HepG2 (cell line): ENCODE results near the gene HMBS. TPM values are rescaled to one million over a fixed set of nuclear protein-coding genes. Genes with fewer than 3 reads are reported as not detected.
A peak's percentile ranks its signal among the peaks of the same experiment; 100 is the strongest.

Experiments
- AKAP8 ChIP-seq: sonication (generic); formaldehyde crosslinking; IDR thresholded peaks from 2 replicates; pipeline ENCODE4 v1.5.1; 2020; ENCODE audit warnings: mild to moderate bottlenecking, missing genetic modification reagents
- ATF7 ChIP-seq, 2 experiments: fragments of 450-650 bp in 1 of 2; sonication (generic) in 1 of 2; formaldehyde crosslinking in 1 of 2; IDR thresholded peaks; 2 replicates each; pipeline versions ENCODE4 v1.4.0 to v1.6.1; 2016 to 2020; ENCODE audit warnings: antibody characterized with exemption in 1 of 2, mild to moderate bottlenecking in 1 of 2, missing genetic modification reagents in 1 of 2
- CCAR2 ChIP-seq: fragments of 200-400 bp; formaldehyde crosslinking; optimal IDR thresholded peaks from 2 replicates; pipeline ENCODE3; 2018; ENCODE audit warnings: low read depth, mild to moderate bottlenecking, low read length, moderate library complexity
- DR1 ChIP-seq: sonication (generic); formaldehyde crosslinking; IDR thresholded peaks from 2 replicates; pipeline ENCODE4 v1.8.0; 2021; ENCODE audit warnings: mild to moderate bottlenecking, missing genetic modification reagents, inconsistent platforms
- FOXA3 ChIP-seq: IDR thresholded peaks from 2 replicates; pipeline ENCODE4 v1.6.1; 2016; ENCODE audit warnings: missing genetic modification reagents, missing compliant biosample characterization
- FOXJ3 ChIP-seq: sonication (generic); formaldehyde crosslinking; IDR thresholded peaks from 2 replicates; pipeline ENCODE4 v1.4.0; 2020; ENCODE audit warnings: missing genetic modification reagents, mild to moderate bottlenecking, borderline replicate concordance
- HNRNPLL ChIP-seq: fragments of 200-400 bp; formaldehyde crosslinking; IDR thresholded peaks from 2 replicates; pipeline ENCODE4 v1.6.1; 2017; ENCODE audit warnings: mild to moderate bottlenecking, low read depth, low read length; ENCODE audit not compliant: poor library complexity, severe bottlenecking
- IKZF4 ChIP-seq: sonication (generic); formaldehyde crosslinking; IDR thresholded peaks from 2 replicates; pipeline ENCODE4 v1.5.1; 2020; ENCODE audit warnings: borderline replicate concordance, mild to moderate bottlenecking, low read depth, missing genetic modification reagents; ENCODE audit errors: not compliant biosample characterization
- JUNB ChIP-seq: sonication (generic); formaldehyde crosslinking; IDR thresholded peaks from 2 replicates; pipeline ENCODE4 v1.8.0; 2022; ENCODE audit warnings: missing genetic modification reagents, mild to moderate bottlenecking, borderline replicate concordance
- KMT2A ChIP-seq: sonication (generic); formaldehyde crosslinking; IDR thresholded peaks from 2 replicates; pipeline ENCODE4 v1.4.0; 2020; ENCODE audit warnings: missing genetic modification reagents
- MAFK ChIP-seq, 2 experiments: IDR thresholded peaks in 1 of 2; conservative IDR thresholded peaks in 1 of 2; 2 replicates each; pipeline ENCODE4 v1.6.1; 2011; ENCODE audit warnings: improper control_type of control experiment in 2 of 2, low read length in 2 of 2
- MAX ChIP-seq: IDR thresholded peaks from 2 replicates; pipeline ENCODE4 v1.6.1; 2012; ENCODE audit warnings: inconsistent platforms
- MEIS2 ChIP-seq: sonication (generic); formaldehyde crosslinking; IDR thresholded peaks from 2 replicates; pipeline ENCODE4 v1.9.0; 2021; ENCODE audit warnings: mild to moderate bottlenecking, missing genetic modification reagents
- PAWR ChIP-seq: sonication (generic); formaldehyde crosslinking; IDR thresholded peaks from 2 replicates; pipeline ENCODE4 v1.4.0; 2020; ENCODE audit warnings: missing genetic modification reagents, mild to moderate bottlenecking, borderline replicate concordance
- PBX3 ChIP-seq: sonication (generic); formaldehyde crosslinking; IDR thresholded peaks from 2 replicates; pipeline ENCODE4 v1.8.1; 2023; ENCODE audit warnings: missing genetic modification reagents, inconsistent platforms, borderline replicate concordance
- PHF8 ChIP-seq: sonication (generic); formaldehyde crosslinking; IDR thresholded peaks from 2 replicates; pipeline ENCODE4 v1.5.0; 2020; ENCODE audit warnings: missing genetic modification reagents
- RFX3 ChIP-seq: IDR thresholded peaks from 2 replicates; pipeline ENCODE4 v1.6.1; 2016; ENCODE audit warnings: missing biosample characterization, missing genetic modification reagents
- TBX3 ChIP-seq: fragments of 450-650 bp; IDR thresholded peaks from 2 replicates; pipeline ENCODE4 v1.6.1; 2017; ENCODE audit warnings: antibody characterized with exemption, mild to moderate bottlenecking, inconsistent platforms, borderline replicate concordance
- ZBTB20 ChIP-seq: sonication (generic); formaldehyde crosslinking; IDR thresholded peaks from 2 replicates; pipeline ENCODE4 v1.8.1; 2023; ENCODE audit warnings: missing genetic modification reagents, low read depth, mild to moderate bottlenecking, borderline replicate concordance
- ZBTB3 ChIP-seq: sonication (generic); formaldehyde crosslinking; IDR thresholded peaks from 2 replicates; pipeline ENCODE4 v1.4.0; 2020; ENCODE audit warnings: low read depth, mild to moderate bottlenecking, moderate library complexity, missing genetic modification reagents, borderline replicate concordance
- ZFY ChIP-seq: sonication (generic); formaldehyde crosslinking; IDR thresholded peaks from 2 replicates; pipeline ENCODE4 v1.4.0; 2020; ENCODE audit warnings: missing genetic modification reagents
- ZNF264 ChIP-seq: sonication (generic); formaldehyde crosslinking; IDR thresholded peaks from 2 replicates; pipeline ENCODE4 v1.4.0; 2020; ENCODE audit warnings: missing genetic modification reagents
- ZNF275 ChIP-seq: sonication (generic); formaldehyde crosslinking; IDR thresholded peaks from 2 replicates; pipeline ENCODE4 v1.8.0; 2022; ENCODE audit warnings: missing genetic modification reagents, mild to moderate bottlenecking, inconsistent platforms, borderline replicate concordance
- ZNF672 ChIP-seq: sonication (generic); formaldehyde crosslinking; IDR thresholded peaks from 2 replicates; pipeline ENCODE4 v1.8.1; 2022; ENCODE audit warnings: missing genetic modification reagents
- ZSCAN22 ChIP-seq: sonication (generic); formaldehyde crosslinking; IDR thresholded peaks from 2 replicates; pipeline ENCODE4 v1.4.0; 2020; ENCODE audit warnings: mild to moderate bottlenecking, missing genetic modification reagents
- ZUFSP ChIP-seq: sonication (generic); formaldehyde crosslinking; IDR thresholded peaks from 2 replicates; pipeline ENCODE4 v1.9.0; 2021; ENCODE audit warnings: missing genetic modification reagents, mild to moderate bottlenecking, borderline replicate concordance
- polyA plus RNA-seq, 8 experiments: library from polyadenylated mRNA; depleted of rRNA in 3 of 8; stranded (reverse) in 7 of 8; unstranded in 1 of 8; fragments of >200 nt; fragmentation: Illumina TruSeq in 4 of 8; extraction: Trizol in 4 of 8; gene quantifications; 2 replicates each; pipeline versions ENCODE4 v1.2.1 to v1.2.3, GENCODE V29; 2011 to 2016; ENCODE audit warnings: low read depth in 4 of 8, missing spikeins in 1 of 8, mixed read lengths in 1 of 8; ENCODE audit not compliant: insufficient read depth in 1 of 8
- total RNA-seq, 5 experiments: library from RNA; depleted of rRNA; stranded (reverse); fragments of >200 nt; fragmentation: Illumina TruSeq; extraction: Trizol; gene quantifications; 2 replicates each; pipeline ENCODE4 v1.2.3, GENCODE V29; 2016; ENCODE audit warnings: low read depth in 1 of 5

HMBS gene
- total and polyA plus RNA-seq, 2 of the 13 experiments (the other 11 are each of a cell fraction or from before 2014, with no cell fraction given), result 9.4 to 46.9 TPM

GRCh38 chr11:119101759-119102423 lies 17.2 kb downstream of the HMBS start, which contains the start of gene DPAGT1 (continued):
- TF ChIP-seq MAFK (conservative IDR thresholded peaks at IDR 0.05 in 1 of 2, IDR thresholded peaks at IDR 0.05 in 1 of 2; ENCODE audit: low read length in 2 of 2) (peak in 1 of 2 experiments; percentile 37; a peak in 2 of 4 replicates), ZNF275 (CRISPR knock-in tag) (peak; percentile 75; the same call in 1 of the 2 replicates), PHF8 (CRISPR knock-in tag) (peak; percentile 65), CCAR2 (peak; percentile 71), ZFY (CRISPR knock-in tag) (peak; percentile 76), ZBTB3 (no peak), HNRNPLL (no peak), ZNF264 (CRISPR knock-in tag) (no peak), ZUFSP (CRISPR knock-in tag) (no peak), MEIS2 (CRISPR knock-in tag) (no peak), MAX (peak; percentile 97), AKAP8 (CRISPR knock-in tag) (no peak), ZNF672 (no peak), ZSCAN22 (CRISPR knock-in tag) (no peak), RFX3 (no peak), FOXA3 (CRISPR knock-in tag) (peak; percentile 6; the same call in 1 of the 2 replicates), ATF7 (IDR thresholded peaks at IDR 0.05) (no peak), ATF7 (CRISPR knock-in tag; IDR thresholded peaks at IDR 0.05) (no peak), DR1 (CRISPR knock-in tag) (0 out of 2 replicates have a peak, but pooled peaks have one; percentile 24), KMT2A (CRISPR knock-in tag) (peak; percentile 34), PAWR (CRISPR knock-in tag) (no peak), IKZF4 (CRISPR knock-in tag) (no peak), JUNB (CRISPR knock-in tag) (no peak), TBX3 (peak; percentile 59; the same call in 1 of the 2 replicates), FOXJ3 (CRISPR knock-in tag) (0 out of 2 replicates have a peak, but pooled peaks have one; percentile 13), PBX3 (CRISPR knock-in tag) (no peak), ZBTB20 (CRISPR knock-in tag) (no peak; the same call in 1 of the 2 replicates)
